ENCODE data around the gene PIEZO2. TPM values are rescaled to one million over a fixed set of nuclear protein-coding genes. Genes with fewer than 3 reads are reported as not detected.

PIEZO2 gene
- total and polyA plus RNA-seq, 2 experiments from 2014 or later, result 24.5 to 70.8 TPM

GRCh38 chr18:10908760-10909159 is 240.6 kb downstream of the PIEZO2 start:
- H3K9me2 ChIP-seq (replicated peaks; ENCODE audit: insufficient read depth), result no peaks in the 10 kb centered on the region
- H3K4me1 ChIP-seq (ENCODE audit: insufficient read depth), result peaks cover 8% of the 10 kb centered on the region
- no peaks in the 10 kb centered on the region for H3K36me3 ChIP-seq (replicated peaks; ENCODE audit: insufficient read depth, low read depth)
- no peak overlapping the region for H3K27ac ChIP-seq
- no peak overlapping the region for H2AFZ ChIP-seq
- no peak overlapping the region for H3K4me2 ChIP-seq
- no peak overlapping the region for H3K4me3 ChIP-seq
- no peak for DNase-seq (ENCODE audit: low spot score)
- no peak for TF ChIP-seq EZH2 (IDR thresholded peaks at IDR 0.05; ENCODE audit: borderline replicate concordance)
- TF ChIP-seq CTCF (IDR thresholded peaks at IDR 0.05; ENCODE audit: poor library complexity), result no peak
- TF ChIP-seq EZH2phosphoT487 (IDR thresholded peaks at IDR 0.05; ENCODE audit: low read depth, severe bottlenecking, unreplicated experiment), result no peak
- no peaks in the 10 kb centered on the region for H3K27me3 ChIP-seq
- 79% methylated on average over 5 of the region's 5 CpGs for WGBS (ENCODE audit: low lambda C conversion rate, missing lambda C conversion rate)
- no peaks in the 10 kb centered on the region for H4K20me1 ChIP-seq (ENCODE audit: insufficient read depth, poor library complexity, severe bottlenecking)
- H3K79me2 ChIP-seq, result no peaks in the 10 kb centered on the region
- no peaks in the 10 kb centered on the region for H3K9me3 ChIP-seq (ENCODE audit: low read depth)

DNA sequence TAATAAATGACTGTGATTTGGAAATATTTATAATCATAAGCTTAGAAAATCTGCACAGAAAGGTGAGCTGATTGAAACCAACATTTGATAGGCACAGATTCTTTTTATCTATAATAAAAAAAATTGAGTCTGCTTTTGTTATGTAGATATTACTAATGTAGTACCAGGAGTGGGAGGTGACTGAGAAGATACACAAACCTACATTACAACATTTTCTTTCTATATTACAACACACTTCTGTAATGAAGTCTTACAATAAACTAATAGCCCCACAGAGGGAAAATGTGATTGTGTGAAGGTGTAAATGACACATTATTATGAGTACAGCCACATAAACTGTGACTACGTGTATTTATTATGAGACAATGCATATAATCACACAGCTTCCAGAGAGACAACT is 241.6 kb downstream of the PIEZO2 start:
- no peak overlapping the region for H2AFZ ChIP-seq
- no peak for DNase-seq (ENCODE audit: low spot score)
- H3K4me3 ChIP-seq, result no peak overlapping the region
- no peak overlapping the region for H3K4me2 ChIP-seq
- no peaks in the 10 kb centered on the region for H3K9me3 ChIP-seq (ENCODE audit: low read depth)
- H3K9me2 ChIP-seq (replicated peaks; ENCODE audit: insufficient read depth), result no peaks in the 10 kb centered on the region
- TF ChIP-seq CTCF (IDR thresholded peaks at IDR 0.05; ENCODE audit: poor library complexity), result no peak
- no peak for TF ChIP-seq EZH2 (IDR thresholded peaks at IDR 0.05; ENCODE audit: borderline replicate concordance)
- TF ChIP-seq EZH2phosphoT487 (IDR thresholded peaks at IDR 0.05; ENCODE audit: low read depth, severe bottlenecking, unreplicated experiment), result no peak
- WGBS (ENCODE audit: low lambda C conversion rate, missing lambda C conversion rate), result 79% methylated on average over 1 of the region's 1 CpG
- no peaks in the 10 kb centered on the region for H3K36me3 ChIP-seq (replicated peaks; ENCODE audit: insufficient read depth, low read depth)
- H3K79me2 ChIP-seq, result no peaks in the 10 kb centered on the region
- H3K4me1 ChIP-seq (ENCODE audit: insufficient read depth), result peaks cover 4% of the 10 kb centered on the region
- no peak overlapping the region for H3K27ac ChIP-seq
- H3K27me3 ChIP-seq, result no peaks in the 10 kb centered on the region
- H4K20me1 ChIP-seq (ENCODE audit: insufficient read depth, poor library complexity, severe bottlenecking), result no peaks in the 10 kb centered on the region

DNA sequence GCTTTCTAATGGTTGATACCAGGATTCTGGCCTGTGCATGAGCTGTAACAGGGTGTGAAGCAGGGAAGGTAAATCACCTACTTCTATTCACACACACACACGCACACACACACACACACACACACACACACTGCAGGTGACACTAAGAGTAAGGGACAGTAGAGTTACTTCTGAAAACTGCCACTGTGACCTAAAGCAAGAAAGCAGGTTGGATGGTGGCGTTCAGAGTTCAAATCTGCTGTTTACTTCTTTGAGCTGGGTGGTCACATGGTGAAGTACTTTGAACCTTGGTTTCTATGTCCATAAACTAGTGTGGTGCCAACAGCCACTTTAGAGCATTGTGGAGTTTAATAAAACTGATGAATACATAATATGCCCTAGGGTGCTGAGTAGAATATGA is 248.0 kb downstream of the PIEZO2 start:
- Histone ChIP-seq H3K27me3 (no peaks in the 10 kb centered on the region), H3K4me3 (no peak overlapping the region), H3K36me3 (replicated peaks; ENCODE audit: insufficient read depth, low read depth) (no peaks in the 10 kb centered on the region), H3K27ac (no peak overlapping the region), H4K20me1 (ENCODE audit: insufficient read depth, poor library complexity, severe bottlenecking) (no peaks in the 10 kb centered on the region), H3K4me2 (no peak overlapping the region), H3K9me3 (ENCODE audit: low read depth) (no peaks in the 10 kb centered on the region), H2AFZ (no peak overlapping the region), H3K9me2 (replicated peaks; ENCODE audit: insufficient read depth) (no peaks in the 10 kb centered on the region), H3K79me2 (no peaks in the 10 kb centered on the region), H3K4me1 (ENCODE audit: insufficient read depth) (peaks cover 9% of the 10 kb centered on the region)
- WGBS (ENCODE audit: low lambda C conversion rate, missing lambda C conversion rate), result 77% methylated on average over 2 of the region's 2 CpGs
- no peak for TF ChIP-seq EZH2phosphoT487 (IDR thresholded peaks at IDR 0.05; ENCODE audit: low read depth, severe bottlenecking, unreplicated experiment)
- TF ChIP-seq CTCF (IDR thresholded peaks at IDR 0.05; ENCODE audit: poor library complexity), result no peak
- TF ChIP-seq EZH2 (IDR thresholded peaks at IDR 0.05; ENCODE audit: borderline replicate concordance), result no peak
- DNase-seq (ENCODE audit: low spot score), result peak; percentile 21

DNA sequence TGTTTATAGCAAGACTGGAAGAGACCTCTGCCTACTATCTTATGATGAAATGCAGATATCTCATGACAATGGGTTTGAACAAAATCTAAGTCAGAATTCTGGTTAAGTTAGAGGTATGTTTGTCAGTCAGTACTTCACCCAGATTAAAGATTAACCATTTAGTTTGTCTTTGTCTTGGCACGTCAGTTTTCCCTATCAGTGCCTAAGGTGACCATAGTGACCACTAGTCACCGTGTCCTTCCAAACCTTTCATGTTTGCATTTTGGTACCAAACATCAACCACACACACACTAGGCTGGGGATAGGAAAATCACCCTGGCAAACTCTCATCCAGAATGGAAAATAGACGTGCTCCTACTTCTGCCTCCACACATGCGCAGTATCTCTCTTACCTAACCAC is 248.9 kb downstream of the PIEZO2 start:
- Histone ChIP-seq H3K9me2 (replicated peaks; ENCODE audit: insufficient read depth) (no peaks in the 10 kb centered on the region), H3K36me3 (replicated peaks; ENCODE audit: insufficient read depth, low read depth) (no peaks in the 10 kb centered on the region), H4K20me1 (ENCODE audit: insufficient read depth, poor library complexity, severe bottlenecking) (no peaks in the 10 kb centered on the region), H3K27ac (no peak overlapping the region), H3K27me3 (no peaks in the 10 kb centered on the region), H3K4me2 (no peak overlapping the region), H3K4me1 (ENCODE audit: insufficient read depth) (peaks cover 9% of the 10 kb centered on the region), H3K9me3 (ENCODE audit: low read depth) (no peaks in the 10 kb centered on the region), H3K79me2 (no peaks in the 10 kb centered on the region), H2AFZ (no peak overlapping the region), H3K4me3 (no peak overlapping the region)
- 59% methylated on average over 4 of the region's 4 CpGs for WGBS (ENCODE audit: low lambda C conversion rate, missing lambda C conversion rate)
- DNase-seq (ENCODE audit: low spot score), result no peak
- TF ChIP-seq EZH2phosphoT487 (IDR thresholded peaks at IDR 0.05; ENCODE audit: low read depth, severe bottlenecking, unreplicated experiment) (no peak), EZH2 (IDR thresholded peaks at IDR 0.05; ENCODE audit: borderline replicate concordance) (no peak), CTCF (IDR thresholded peaks at IDR 0.05; ENCODE audit: poor library complexity) (no peak)

All from hepatocyte (in vitro differentiated cells).